Neuronal stem cell (in vitro differentiated cells): ENCODE data around the gene PLPPR1.
"Not testable (repeated sequence)": the region's sequence is repeated elsewhere in the genome, so short reads cannot be mapped to it uniquely, and the experiment has no call there.

ENCODE experiments used
- DNase-seq: peaks from one replicate; pipeline ENCODE4 v3.0.0-alpha.2; 2013; ENCODE audit warnings: low spot score
- H2AFZ ChIP-seq: one replicate; pipeline ENCODE4 v1.6.1; 2013; ENCODE audit warnings: mild to moderate bottlenecking, low read length, inconsistent platforms
- H2AK5ac ChIP-seq: 2 replicates; pipeline ENCODE4 v1.6.1; 2013; ENCODE audit warnings: low read depth, mild to moderate bottlenecking, inconsistent platforms, low read length, moderate library complexity, mixed read lengths
- H2BK120ac ChIP-seq: 2 replicates; pipeline ENCODE4 v1.6.1; 2013; ENCODE audit warnings: low read depth, mild to moderate bottlenecking, inconsistent platforms, low read length, moderate library complexity, mixed read lengths
- H2BK12ac ChIP-seq: one replicate; pipeline ENCODE4 v1.6.1; 2013; ENCODE audit warnings: low read length, inconsistent platforms
- H2BK15ac ChIP-seq: 2 replicates; pipeline ENCODE4 v1.6.1; 2013; ENCODE audit warnings: mild to moderate bottlenecking, low read length, inconsistent platforms, mixed read lengths
- H2BK5ac ChIP-seq: one replicate; pipeline ENCODE4 v1.6.1; 2013; ENCODE audit warnings: inconsistent platforms, mild to moderate bottlenecking, low read length, moderate library complexity
- H3K14ac ChIP-seq: one replicate; pipeline ENCODE4 v1.6.1; 2013; ENCODE audit warnings: low read length, inconsistent platforms
- H3K18ac ChIP-seq: 2 replicates; pipeline ENCODE4 v1.6.1; 2013; ENCODE audit warnings: low read length, inconsistent platforms
- H3K23ac ChIP-seq: 2 replicates; pipeline ENCODE4 v1.6.1; 2013; ENCODE audit warnings: low read depth, mild to moderate bottlenecking, mixed read lengths, low read length, inconsistent platforms; ENCODE audit not compliant: poor library complexity
- H3K27ac ChIP-seq: replicated peaks from 3 replicates; pipeline ENCODE4 v1.5.1; 2013; ENCODE audit warnings: low read length, inconsistent platforms
- H3K27me3 ChIP-seq, 3 experiments: 2 replicates each; pipeline ENCODE4 v1.6.1; 2013; ENCODE audit warnings: low read length in 3 of 3, mild to moderate bottlenecking in 2 of 3, inconsistent platforms in 1 of 3, low read depth in 1 of 3, mixed read lengths in 1 of 3, moderate library complexity in 1 of 3; ENCODE audit not compliant: control insufficient read depth in 3 of 3, insufficient read depth in 3 of 3
- H3K36me3 ChIP-seq, 2 donors: replicated peaks in 1 of 2; 2 replicates each; pipeline ENCODE4 v1.6.1; 2013; ENCODE audit warnings: low read length in 2 of 2; ENCODE audit not compliant: control insufficient read depth in 2 of 2, insufficient read depth in 2 of 2
- H3K4ac ChIP-seq: 2 replicates; pipeline ENCODE4 v1.6.1; 2013; ENCODE audit warnings: inconsistent platforms, mild to moderate bottlenecking, low read length, moderate library complexity
- H3K4me1 ChIP-seq, 2 donors: 1 replicate in 1 of 2; 2 replicates in 1 of 2; pipeline ENCODE4 v1.6.1; 2013; ENCODE audit warnings: low read length in 2 of 2, low read depth in 1 of 2; ENCODE audit not compliant: control insufficient read depth in 2 of 2, insufficient read depth in 1 of 2
- H3K4me2 ChIP-seq: one replicate; pipeline ENCODE4 v1.6.1; 2013; ENCODE audit warnings: mild to moderate bottlenecking, low read length, inconsistent platforms; ENCODE audit not compliant: insufficient read depth, poor library complexity, severe bottlenecking
- H3K4me3 ChIP-seq, 2 donors: 2 replicates each; pipeline ENCODE4 v1.5.1; 2013; ENCODE audit warnings: low read length in 2 of 2, mild to moderate bottlenecking in 2 of 2, inconsistent platforms in 1 of 2, moderate library complexity in 1 of 2
- H3K79me1 ChIP-seq: one replicate; pipeline ENCODE4 v1.6.1; 2013; ENCODE audit warnings: low read depth, mild to moderate bottlenecking, inconsistent platforms, low read length, moderate library complexity
- H3K9ac ChIP-seq: one replicate; pipeline ENCODE4 v1.6.1; 2013; ENCODE audit warnings: mild to moderate bottlenecking, low read depth, low read length, inconsistent platforms; ENCODE audit not compliant: poor library complexity
- H3K9me3 ChIP-seq, 2 donors: replicated peaks in 1 of 2; 2 replicates each; pipeline versions ENCODE3 to v1.6.1; 2013; ENCODE audit warnings: low read length in 2 of 2, mild to moderate bottlenecking in 2 of 2, inconsistent platforms in 1 of 2, low read depth in 1 of 2, mixed read lengths in 1 of 2, moderate library complexity in 1 of 2; ENCODE audit not compliant: control insufficient read depth in 2 of 2, insufficient read depth in 1 of 2
- H4K8ac ChIP-seq: one replicate; pipeline ENCODE4 v1.6.1; 2013; ENCODE audit warnings: low read depth, mild to moderate bottlenecking, inconsistent platforms, low read length, moderate library complexity
- H4K91ac ChIP-seq: one replicate; pipeline ENCODE4 v1.6.1; 2013; ENCODE audit warnings: low read length, low read depth, mild to moderate bottlenecking, inconsistent platforms; ENCODE audit not compliant: poor library complexity
- WGBS, 2 donors: extraction: QIAGEN DNeasy Blood & Tissue Kit; methylation state at CpG; one replicate each; pipeline ENCODE4 v1.1.7; 2013; ENCODE audit warnings: missing lambda C conversion rate in 2 of 2, mixed read lengths in 1 of 2; ENCODE audit not compliant: insufficient read length in 2 of 2, insufficient replicate concordance in 1 of 2; ENCODE audit errors: extremely low coverage in 2 of 2; 5-methylcytosine and 5-hydroxymethylcytosine counted together

Gene PLPPR1

GRCh38 chr9:101326501-101326900, 298.0 kb downstream of the PLPPR1 start:
- no peaks in the 10 kb centered on the region for H3K79me1 ChIP-seq
- no peak overlapping the region for H4K8ac ChIP-seq
- peaks cover 0 to 2% (median 0%) of the 10 kb centered on the region in 3 experiments for H3K27me3 ChIP-seq
- no peak overlapping the region for H3K23ac ChIP-seq
- H2BK12ac ChIP-seq: no peak overlapping the region
- no CpG with 5 or more reads among the region's 1 CpG for WGBS, 2 donors
- no peaks in the 10 kb centered on the region for H3K9me3 ChIP-seq
- H3K36me3 ChIP-seq: no peaks in the 10 kb centered on the region
- H3K4me3 ChIP-seq: no peak overlapping the region
- H3K18ac ChIP-seq: no peak overlapping the region
- no peak overlapping the region for H2BK5ac ChIP-seq
- no peak overlapping the region for H3K9ac ChIP-seq
- no peak overlapping the region for H2AK5ac ChIP-seq
- H3K4me1 ChIP-seq: no peaks in the 10 kb centered on the region
- DNase-seq: no peak
- H3K4me2 ChIP-seq: no peak overlapping the region
- H3K27ac ChIP-seq: no peak overlapping the region
- no peak overlapping the region for H2AFZ ChIP-seq
- no peak overlapping the region for H4K91ac ChIP-seq
- no peak overlapping the region for H3K14ac ChIP-seq
- no peak overlapping the region for H3K4ac ChIP-seq
- H2BK120ac ChIP-seq: no peak overlapping the region
- H2BK15ac ChIP-seq: no peak overlapping the region

- not testable (repeated sequence) for H3K14ac ChIP-seq, H3K23ac ChIP-seq, H3K4me2 ChIP-seq, H3K4me3 ChIP-seq, H2BK5ac ChIP-seq, H2AK5ac ChIP-seq, H4K91ac ChIP-seq, H2BK120ac ChIP-seq, H3K36me3 ChIP-seq, H3K9me3 ChIP-seq, H2BK12ac ChIP-seq, H3K27ac ChIP-seq, DNase-seq, H2BK15ac ChIP-seq, H3K4me1 ChIP-seq, H4K8ac ChIP-seq, H3K27me3 ChIP-seq, H3K4ac ChIP-seq, H2AFZ ChIP-seq, H3K79me1 ChIP-seq, H3K18ac ChIP-seq, H3K9ac ChIP-seq
- no CpG with 5 or more reads among the region's 3 CpGs for WGBS, 2 donors
These were observed 298.9 kb downstream of the PLPPR1 start for GRCh38 chr9:101327422-101327909.

- no peak overlapping the region for H3K9ac ChIP-seq
- no peak overlapping the region for H2AFZ ChIP-seq
- H3K27me3 ChIP-seq: peaks cover 0 to 2% (median 0%) of the 10 kb centered on the region in 3 experiments
- no peak overlapping the region for H3K4ac ChIP-seq
- H3K4me2 ChIP-seq: no peak overlapping the region
- no peak overlapping the region for H4K91ac ChIP-seq
- WGBS, 2 donors: no CpG with 5 or more reads among the region's 1 CpG
- no peaks in the 10 kb centered on the region for H3K36me3 ChIP-seq
- H2AK5ac ChIP-seq: no peak overlapping the region
- DNase-seq: no peak
- peaks cover 0 to 4% of the 10 kb centered on the region in 2 donors for H3K4me1 ChIP-seq
- no peak overlapping the region for H3K18ac ChIP-seq
- no peak overlapping the region for H2BK15ac ChIP-seq
- no peak overlapping the region for H3K14ac ChIP-seq
- peaks cover 0 to 1% of the 10 kb centered on the region in 2 donors for H3K9me3 ChIP-seq
- H3K23ac ChIP-seq: no peak overlapping the region
- H3K79me1 ChIP-seq: no peaks in the 10 kb centered on the region
- no peak overlapping the region for H2BK12ac ChIP-seq
- no peak overlapping the region for H3K4me3 ChIP-seq
- H3K27ac ChIP-seq: no peak overlapping the region
- no peak overlapping the region for H2BK5ac ChIP-seq
- H4K8ac ChIP-seq: no peak overlapping the region
- no peak overlapping the region for H2BK120ac ChIP-seq
These were observed 303.8 kb downstream of the PLPPR1 start for GRCh38 chr9:101332362-101332761.

- H2BK5ac ChIP-seq: no peak overlapping the region
- peaks cover 0 to 4% of the 10 kb centered on the region in 2 donors for H3K4me1 ChIP-seq
- no peak overlapping the region for H3K4me3 ChIP-seq
- no peak overlapping the region for H3K14ac ChIP-seq
- no peaks in the 10 kb centered on the region for H3K36me3 ChIP-seq
- no peak overlapping the region for H4K91ac ChIP-seq
- no peak overlapping the region for H3K18ac ChIP-seq
- no CpG with 5 or more reads among the region's 4 CpGs for WGBS, 2 donors
- H2BK120ac ChIP-seq: no peak overlapping the region
- peaks cover 0 to 1% of the 10 kb centered on the region in 2 donors for H3K9me3 ChIP-seq
- no peak overlapping the region for H2BK12ac ChIP-seq
- no peak overlapping the region for H2AK5ac ChIP-seq
- H3K27ac ChIP-seq: no peak overlapping the region
- H2AFZ ChIP-seq: no peak overlapping the region
- no peak overlapping the region for H2BK15ac ChIP-seq
- H3K4me2 ChIP-seq: no peak overlapping the region
- H3K27me3 ChIP-seq: peaks cover 0 to 2% (median 0%) of the 10 kb centered on the region in 3 experiments
- H3K79me1 ChIP-seq: no peaks in the 10 kb centered on the region
- no peak overlapping the region for H4K8ac ChIP-seq
- no peak overlapping the region for H3K9ac ChIP-seq
- H3K23ac ChIP-seq: no peak overlapping the region
- no peak overlapping the region for H3K4ac ChIP-seq
- no peak for DNase-seq
These were observed 305.0 kb downstream of the PLPPR1 start for GRCh38 chr9:101333490-101333889.
